A549 (cell line): ENCODE measurements around the gene ERCC5.

Experiments used
- CEBPB ChIP-seq, 2 experiments: fragments of >200 bp in 1 of 2; sonication (Bioruptor Twin) in 1 of 2; formaldehyde crosslinking in 1 of 2; IDR thresholded peaks; 2 replicates each; pipeline ENCODE4 v1.6.1; 2012 to 2016
- CHD2 ChIP-seq: fragments of 150-350 bp; IDR thresholded peaks from 2 replicates; pipeline ENCODE4 v1.6.1; 2014; ENCODE audit warnings: low read length; ENCODE audit not compliant: partially characterized antibody
- EP300 ChIP-seq, 2 experiments: fragments of >200 bp; sonication (Bioruptor Twin); formaldehyde crosslinking; IDR thresholded peaks; 2 replicates in 1 of 2; 3 replicates in 1 of 2; pipeline ENCODE4 v1.6.1; 2016 to 2017
- PBX3 ChIP-seq: IDR thresholded peaks from 2 replicates; pipeline ENCODE4 v1.6.1; 2012
- POLR2A ChIP-seq: IDR thresholded peaks from 2 replicates; pipeline ENCODE4 v1.6.1; 2012; ENCODE audit warnings: mild to moderate bottlenecking, low read length
- REST ChIP-seq: fragments of 200-600 bp; sonication (generic); IDR thresholded peaks from 2 replicates; pipeline ENCODE4 v1.6.1; 2016; ENCODE audit warnings: antibody characterized with exemption, mild to moderate bottlenecking, moderate library complexity

GRCh38 chr13:102912599-102912998, 66.8 kb downstream of the ERCC5 start:
- no peak for TF ChIP-seq CHD2
- no peak for TF ChIP-seq REST
- no peak for TF ChIP-seq POLR2A
- no peak for TF ChIP-seq EP300 (IDR thresholded peaks at IDR 0.05)
- TF ChIP-seq CEBPB (IDR thresholded peaks at IDR 0.05), result no peak
- no peak for TF ChIP-seq PBX3
